Measurements from ENCODE around the gene VSNL1. TPM values are rescaled to one million over a fixed set of nuclear protein-coding genes. Genes with fewer than 3 reads are reported as not detected.

Gene VSNL1
- total and polyA plus RNA-seq, 2 donors = 1.1 to 1.7 TPM

DNA sequence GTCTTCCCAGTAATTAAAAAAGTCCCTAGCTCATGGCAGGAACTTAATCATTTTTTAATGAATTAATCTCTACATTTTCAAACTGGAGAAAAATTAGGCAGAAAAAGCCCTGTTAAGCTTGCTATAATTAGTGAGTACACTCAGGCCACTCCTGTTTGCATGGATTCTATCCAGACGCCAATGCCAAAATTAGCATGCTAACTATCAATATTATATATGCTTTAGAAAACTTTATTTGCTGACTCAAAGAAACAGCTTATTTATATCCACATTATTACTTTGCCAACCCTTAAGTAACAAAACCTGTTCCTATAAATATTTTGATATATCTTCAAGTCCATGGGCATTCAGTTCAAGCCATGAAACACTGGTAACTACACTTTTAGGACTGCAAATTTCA lies 122.2 kb downstream of the VSNL1 start:
- Histone ChIP-seq H3K27ac (ENCODE audit: low read depth) (no peak overlapping the region), H3K4me3 (ENCODE audit: low read depth, low read length) (no peak overlapping the region), H3K36me3 (ENCODE audit: insufficient read depth) (peaks cover 2% of the 10 kb centered on the region), H3K4me1 (ENCODE audit: insufficient read depth) (no peaks in the 10 kb centered on the region)
- DNase-seq (ENCODE audit: extremely low spot score) = no peak
- WGBS = 93% methylated on average over 1 of the region's 1 CpG

DNA sequence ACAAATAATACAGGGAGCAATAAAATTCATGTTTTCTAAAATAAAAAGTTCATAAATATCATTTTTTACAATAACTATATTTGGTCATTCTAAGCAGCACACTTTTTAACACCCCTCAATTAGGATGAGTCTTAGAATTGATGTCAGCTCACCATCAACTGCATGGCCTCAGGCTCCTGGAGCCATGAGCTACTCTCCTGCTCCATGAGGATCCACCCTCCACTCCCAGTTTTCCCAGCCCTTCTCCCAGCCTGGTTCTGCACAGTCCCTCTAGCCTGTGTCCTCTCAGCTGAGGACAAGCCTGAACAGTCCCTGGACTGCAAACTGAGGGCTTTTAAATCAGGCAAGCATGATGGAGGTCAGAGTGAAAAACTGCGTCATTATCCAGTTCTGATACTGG lies 124.0 kb downstream of the VSNL1 start:
- 99% methylated on average over 1 of the region's 1 CpG for WGBS
- Histone ChIP-seq H3K4me3 (ENCODE audit: low read depth, low read length) (no peak overlapping the region), H3K4me1 (ENCODE audit: insufficient read depth) (no peaks in the 10 kb centered on the region), H3K27ac (ENCODE audit: low read depth) (no peak overlapping the region), H3K36me3 (ENCODE audit: insufficient read depth) (peaks cover 2% of the 10 kb centered on the region)
- DNase-seq (ENCODE audit: extremely low spot score) = no peak

DNA sequence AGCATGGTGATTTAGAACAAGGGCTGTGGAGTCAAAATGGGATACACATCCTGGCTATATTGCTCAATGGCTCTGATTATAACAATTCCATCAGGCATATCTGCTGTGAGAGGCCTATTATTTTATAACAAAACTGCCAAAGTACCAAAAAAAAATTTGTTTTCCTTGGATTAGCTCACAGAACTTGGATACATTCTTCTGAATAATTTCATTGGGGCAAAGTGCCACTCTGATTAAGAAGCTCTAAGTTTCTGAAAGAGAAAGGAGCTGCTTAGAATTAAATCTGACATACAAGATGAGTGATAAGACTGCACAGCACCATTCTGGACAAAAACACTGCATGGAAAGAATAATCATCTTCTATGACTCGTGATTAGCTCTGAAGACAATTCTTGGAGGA lies 127.4 kb downstream of the VSNL1 start:
- Histone ChIP-seq H3K4me3 (ENCODE audit: low read depth, low read length) (no peak overlapping the region), H3K36me3 (ENCODE audit: insufficient read depth) (peaks cover 5% of the 10 kb centered on the region), H3K27ac (ENCODE audit: low read depth) (no peak overlapping the region), H3K4me1 (ENCODE audit: insufficient read depth) (no peaks in the 10 kb centered on the region)
- WGBS = 77% methylated on average over 1 of the region's 1 CpG
- DNase-seq (ENCODE audit: extremely low spot score) = no peak

DNA sequence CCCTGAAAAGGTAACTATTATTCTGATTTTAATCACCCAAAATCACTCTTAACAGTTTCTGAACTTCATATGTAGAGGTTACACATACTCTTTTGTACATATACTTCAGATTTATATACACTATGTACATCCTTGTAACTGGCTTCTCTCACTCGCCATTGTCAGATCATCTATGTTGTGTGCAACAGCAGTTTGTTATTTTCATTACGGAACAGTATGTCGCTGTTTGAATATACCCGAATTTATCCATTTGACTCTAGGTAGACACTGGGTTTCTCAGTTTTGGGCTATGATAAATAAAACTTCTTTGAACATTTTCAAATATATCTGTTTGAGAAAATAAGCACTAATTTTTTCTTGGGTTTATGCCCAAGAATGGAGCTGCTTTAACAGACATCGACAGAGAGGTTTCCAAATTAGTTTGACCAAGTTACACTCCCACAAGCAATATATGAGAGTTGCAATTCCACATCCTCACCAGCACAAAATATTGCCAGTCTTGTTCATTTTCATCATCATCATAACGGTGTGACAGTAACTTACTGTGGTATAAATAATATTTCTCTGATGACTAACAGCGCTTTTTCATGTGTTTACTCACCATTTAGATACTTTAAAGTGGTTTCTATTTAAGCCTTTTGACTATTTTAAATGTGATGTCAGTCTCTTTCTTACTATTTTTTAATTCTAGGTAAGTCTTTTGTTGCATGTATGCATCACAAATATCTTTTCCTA lies 132.3 kb downstream of the VSNL1 start:
- Histone ChIP-seq H3K27ac (ENCODE audit: low read depth) (no peak overlapping the region), H3K4me3 (ENCODE audit: low read depth, low read length) (no peak overlapping the region), H3K36me3 (ENCODE audit: insufficient read depth) (peaks cover 2% of the 10 kb centered on the region), H3K4me1 (ENCODE audit: insufficient read depth) (no peaks in the 10 kb centered on the region)
- no peak for DNase-seq (ENCODE audit: extremely low spot score)
- WGBS = 84% methylated on average over 7 of the region's 7 CpGs

DNA sequence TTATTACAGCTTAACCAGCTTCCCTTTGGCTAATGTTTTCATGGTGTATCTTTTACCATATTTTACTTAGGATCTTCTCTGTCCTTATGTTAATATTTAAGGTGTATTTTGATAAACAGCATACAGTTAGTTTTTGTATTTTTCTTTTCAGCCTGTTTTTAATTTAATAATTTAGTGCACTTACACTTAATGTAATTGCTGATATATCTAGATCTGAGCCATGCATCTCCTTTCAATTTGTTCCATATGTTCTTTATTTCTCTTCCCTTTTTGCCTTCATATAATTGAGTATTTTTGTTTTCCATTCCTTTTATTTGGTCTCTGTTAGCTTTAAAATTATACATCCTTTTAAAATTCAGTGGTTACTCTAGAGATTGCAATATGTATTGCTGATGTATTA lies 134.3 kb downstream of the VSNL1 start:
- H3K4me1 ChIP-seq (ENCODE audit: insufficient read depth) = no peaks in the 10 kb centered on the region
- H3K36me3 ChIP-seq (ENCODE audit: insufficient read depth) = peaks cover under 1% of the 10 kb centered on the region
- H3K27ac ChIP-seq (ENCODE audit: low read depth) = no peak overlapping the region
- H3K4me3 ChIP-seq (ENCODE audit: low read depth, low read length) = no peak overlapping the region
- no peak for DNase-seq (ENCODE audit: extremely low spot score)

DNA sequence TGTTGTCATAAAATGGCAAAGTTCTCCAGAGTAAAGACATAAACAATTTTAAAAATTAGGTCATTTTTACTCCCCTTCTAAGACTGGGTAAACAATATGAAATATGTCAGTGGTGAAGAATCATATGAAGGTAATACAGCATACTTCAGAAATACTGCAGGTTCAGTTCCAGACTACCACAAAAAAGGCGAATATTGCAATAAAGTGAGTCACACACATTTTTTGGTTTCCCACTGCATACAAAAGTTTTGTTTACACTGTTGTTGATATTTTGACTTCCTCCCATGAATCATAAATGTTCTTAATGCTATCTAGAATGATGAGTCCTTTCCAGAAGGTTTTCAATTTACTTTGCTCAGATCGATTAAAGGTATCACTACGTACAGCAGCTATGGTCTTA lies 139.6 kb downstream of the VSNL1 start:
- H3K27ac ChIP-seq (ENCODE audit: low read depth) = no peak overlapping the region
- H3K4me3 ChIP-seq (ENCODE audit: low read depth, low read length) = no peak overlapping the region
- 93% methylated on average over 3 of the region's 3 CpGs for WGBS
- no peaks in the 10 kb centered on the region for H3K36me3 ChIP-seq (ENCODE audit: insufficient read depth)
- no peaks in the 10 kb centered on the region for H3K4me1 ChIP-seq (ENCODE audit: insufficient read depth)
- no peak for DNase-seq (ENCODE audit: extremely low spot score)

DNA sequence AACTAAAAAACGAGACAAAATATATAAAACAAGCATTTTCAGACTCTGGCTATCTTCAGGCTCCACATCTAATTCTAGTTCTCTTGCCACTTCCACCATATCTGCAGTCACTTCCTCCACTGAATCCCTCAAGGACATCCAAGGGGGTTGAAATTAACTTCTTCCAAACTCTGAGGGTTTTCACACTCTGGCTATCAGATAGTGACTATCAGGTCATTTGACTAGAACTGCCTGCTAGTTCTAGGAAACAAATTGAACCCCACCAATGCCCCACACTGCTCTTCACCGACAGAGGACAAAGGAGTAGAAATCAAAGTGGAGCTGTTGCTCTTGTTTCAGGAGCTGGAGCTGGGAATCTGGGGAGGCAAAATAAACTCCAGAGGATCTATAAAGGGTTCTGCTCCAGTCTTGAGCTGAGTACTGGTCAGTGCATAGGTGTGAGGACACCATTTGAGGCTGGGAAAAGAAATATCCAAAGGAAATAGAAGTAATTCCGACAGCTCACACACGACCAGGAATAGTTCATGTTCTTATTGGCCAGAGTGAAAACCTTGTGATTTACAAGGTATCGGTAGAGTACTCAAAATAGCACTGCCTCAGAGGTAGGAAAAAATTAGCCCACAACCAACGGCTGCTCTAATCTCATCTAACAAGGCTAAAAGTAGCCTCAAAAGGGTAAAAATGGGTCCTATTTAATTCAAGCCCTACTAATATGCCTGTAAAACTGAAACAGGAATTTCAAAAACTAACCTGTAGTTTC lies 141.8 kb downstream of the VSNL1 start:
- WGBS = 87% methylated on average over 6 of the region's 6 CpGs
- no peaks in the 10 kb centered on the region for H3K4me1 ChIP-seq (ENCODE audit: insufficient read depth)
- no peak overlapping the region for H3K27ac ChIP-seq (ENCODE audit: low read depth)
- H3K36me3 ChIP-seq (ENCODE audit: insufficient read depth) = no peaks in the 10 kb centered on the region
- H3K4me3 ChIP-seq (ENCODE audit: low read depth, low read length) = no peak overlapping the region
- DNase-seq (ENCODE audit: extremely low spot score) = no peak

DNA sequence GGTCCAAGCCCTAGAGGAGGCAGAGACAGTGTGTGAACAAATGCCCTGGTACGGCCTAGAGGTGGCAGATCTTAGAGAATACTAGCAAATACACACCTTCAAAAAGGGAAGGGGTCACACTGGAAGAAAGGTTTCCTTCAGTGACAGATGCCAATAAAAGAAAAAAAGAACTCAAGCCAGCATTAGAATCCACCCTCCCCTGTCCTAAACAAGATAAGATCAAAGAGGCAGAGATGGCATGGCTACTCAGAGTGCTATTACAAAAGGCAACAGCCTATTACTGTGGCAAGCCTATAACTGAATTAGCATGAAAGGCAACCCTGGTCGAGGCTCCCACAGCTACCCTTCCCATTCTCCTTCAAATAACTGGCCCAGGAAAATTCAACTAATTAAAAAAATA lies 143.5 kb downstream of the VSNL1 start:
- H3K36me3 ChIP-seq (ENCODE audit: insufficient read depth) = peaks cover 3% of the 10 kb centered on the region
- no peak overlapping the region for H3K4me3 ChIP-seq (ENCODE audit: low read depth, low read length)
- H3K27ac ChIP-seq (ENCODE audit: low read depth) = no peak overlapping the region
- no peaks in the 10 kb centered on the region for H3K4me1 ChIP-seq (ENCODE audit: insufficient read depth)
- no peak for DNase-seq (ENCODE audit: extremely low spot score)
- 89% methylated on average over 2 of the region's 2 CpGs for WGBS

DNA sequence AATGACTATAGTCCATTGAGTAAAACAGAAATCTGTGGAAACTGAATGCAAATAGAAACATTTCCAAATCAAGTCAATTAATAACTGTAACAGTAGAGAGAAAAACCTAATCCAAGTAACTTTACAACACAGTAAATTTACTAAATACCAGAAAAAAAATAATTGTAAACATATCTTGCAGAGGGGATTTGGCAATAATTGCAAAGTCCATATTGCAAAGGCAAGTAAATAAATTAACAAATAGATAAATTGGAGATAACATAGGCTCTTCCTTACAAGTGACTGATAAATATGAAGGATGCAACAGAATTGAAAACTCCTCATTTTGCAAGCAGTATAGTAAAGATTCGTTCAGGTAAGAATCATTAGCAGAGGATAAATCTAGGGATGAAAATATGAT lies 148.1 kb downstream of the VSNL1 start:
- Histone ChIP-seq H3K4me3 (ENCODE audit: low read depth, low read length) (no peak overlapping the region), H3K27ac (ENCODE audit: low read depth) (no peak overlapping the region), H3K4me1 (ENCODE audit: insufficient read depth) (no peaks in the 10 kb centered on the region), H3K36me3 (ENCODE audit: insufficient read depth) (peaks cover 3% of the 10 kb centered on the region)
- no peak for DNase-seq (ENCODE audit: extremely low spot score)
- WGBS = 71% methylated on average over 1 of the region's 1 CpG

DNA sequence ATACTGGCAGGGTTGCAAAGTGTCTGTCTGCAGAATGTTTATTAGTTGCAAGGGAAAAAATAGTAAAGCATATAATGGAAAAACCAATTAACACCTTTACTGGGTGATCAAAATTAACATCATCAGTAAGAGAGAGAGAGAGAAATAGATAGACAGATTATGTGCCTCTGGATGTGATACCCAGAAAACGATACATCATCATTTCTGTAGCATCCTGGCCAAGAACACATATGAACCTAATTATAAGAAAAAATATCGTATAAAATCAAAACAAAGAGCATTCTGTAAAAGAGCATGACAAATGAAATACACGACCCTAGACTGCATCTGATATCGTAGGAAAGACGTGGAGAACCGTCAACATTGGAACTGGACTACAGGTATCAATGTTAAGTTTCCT lies 148.5 kb downstream of the VSNL1 start:
- DNase-seq (ENCODE audit: extremely low spot score) = no peak
- 85% methylated on average over 6 of the region's 6 CpGs for WGBS
- H3K27ac ChIP-seq (ENCODE audit: low read depth) = no peak overlapping the region
- H3K36me3 ChIP-seq (ENCODE audit: insufficient read depth) = peaks cover 3% of the 10 kb centered on the region
- H3K4me1 ChIP-seq (ENCODE audit: insufficient read depth) = no peaks in the 10 kb centered on the region
- no peak overlapping the region for H3K4me3 ChIP-seq (ENCODE audit: low read depth, low read length)

DNA sequence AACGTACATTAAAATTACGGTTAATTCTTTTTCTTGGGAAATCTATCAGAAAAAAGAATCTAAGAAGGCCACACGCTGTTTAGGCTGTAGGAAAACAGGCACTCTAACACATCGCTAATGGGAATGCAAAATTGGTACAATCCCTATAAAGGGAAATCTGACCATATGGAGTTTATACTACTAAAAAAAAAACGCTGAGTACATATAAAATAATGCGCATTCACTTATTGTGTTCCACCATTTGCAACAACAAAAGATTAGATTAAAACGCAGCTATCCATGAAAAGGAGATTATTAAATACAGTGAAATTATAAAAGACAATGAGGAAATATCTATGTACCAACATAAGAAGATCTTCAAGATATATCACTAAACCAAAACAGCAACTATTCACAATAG lies 150.3 kb downstream of the VSNL1 start:
- DNase-seq (ENCODE audit: extremely low spot score) = no peak
- Histone ChIP-seq H3K4me3 (ENCODE audit: low read depth, low read length) (no peak overlapping the region), H3K4me1 (ENCODE audit: insufficient read depth) (no peaks in the 10 kb centered on the region), H3K36me3 (ENCODE audit: insufficient read depth) (peaks cover 4% of the 10 kb centered on the region), H3K27ac (ENCODE audit: low read depth) (no peak overlapping the region)
- WGBS = 98% methylated on average over 7 of the region's 7 CpGs

Other genes starting within 250 kb of the VSNL1 start
- 0.26 TPM for gene RAD51AP2, start 22.3 kb upstream of the VSNL1 start, total RNA-seq
- not detected for gene RAD51AP2, start 22.3 kb upstream of the VSNL1 start, polyA plus RNA-seq
- gene SMC6, start 213.1 kb downstream of the VSNL1 start, total RNA-seq = 50.0 TPM
- gene SMC6, start 213.1 kb downstream of the VSNL1 start, polyA plus RNA-seq = 7.6 TPM
- gene GEN1, start 213.4 kb downstream of the VSNL1 start, total RNA-seq = 21.0 TPM
- gene GEN1, start 213.4 kb downstream of the VSNL1 start, polyA plus RNA-seq = 1.2 TPM

Data from urinary bladder (tissue), 4 donors.